Mucosa of rectum (tissue), 2 donors: ENCODE data around the gene ALG5.
A peak's percentile ranks its signal among the peaks of the same experiment; 100 is the strongest.

Source experiments
- H3K27ac ChIP-seq, 2 donors: one replicate each; pipeline ENCODE4 v1.7.0; 2013; ENCODE audit warnings: inconsistent platforms in 2 of 2, low read depth in 2 of 2, low read length in 2 of 2
- H3K27me3 ChIP-seq, 2 donors: one replicate each; pipeline ENCODE4 v1.7.0; 2013; ENCODE audit warnings: low read length in 2 of 2; ENCODE audit not compliant: control insufficient read depth in 2 of 2, insufficient read depth in 2 of 2
- H3K36me3 ChIP-seq, 2 donors: one replicate each; pipeline ENCODE4 v1.7.0; 2013; ENCODE audit warnings: low read length in 2 of 2; ENCODE audit not compliant: control insufficient read depth in 2 of 2, insufficient read depth in 2 of 2
- H3K4me1 ChIP-seq, 2 donors: one replicate each; pipeline ENCODE4 v1.7.0; 2013; ENCODE audit warnings: low read length in 2 of 2, mild to moderate bottlenecking in 1 of 2; ENCODE audit not compliant: control insufficient read depth in 2 of 2, insufficient read depth in 2 of 2
- H3K4me3 ChIP-seq, 2 donors: one replicate each; pipeline ENCODE4 v1.7.0; 2013; ENCODE audit warnings: low read length in 2 of 2
- H3K9ac ChIP-seq, 2 donors: one replicate each; pipeline ENCODE4 v1.7.0; 2013; ENCODE audit warnings: low read length in 2 of 2, low read depth in 1 of 2, mild to moderate bottlenecking in 1 of 2
- H3K9me3 ChIP-seq, 2 donors: one replicate each; pipeline ENCODE4 v1.7.0; 2013; ENCODE audit warnings: low read length in 2 of 2; ENCODE audit not compliant: control insufficient read depth in 2 of 2
- donor health status: healthy.
- donor health status: Normal muscosa, but diverticular disease.

The ALG5 gene

GRCh38 chr13:36907821-36908220 lies 91.3 kb downstream of the ALG5 start:
- Histone ChIP-seq H3K4me3 (no peak overlapping the region), H3K27me3 (no peaks in the 10 kb centered on the region), H3K9me3 (no peaks in the 10 kb centered on the region), H3K27ac (no peak overlapping the region), H3K36me3 (no peaks in the 10 kb centered on the region), H3K4me1 (no peaks in the 10 kb centered on the region), H3K9ac (no peak overlapping the region)

DNA sequence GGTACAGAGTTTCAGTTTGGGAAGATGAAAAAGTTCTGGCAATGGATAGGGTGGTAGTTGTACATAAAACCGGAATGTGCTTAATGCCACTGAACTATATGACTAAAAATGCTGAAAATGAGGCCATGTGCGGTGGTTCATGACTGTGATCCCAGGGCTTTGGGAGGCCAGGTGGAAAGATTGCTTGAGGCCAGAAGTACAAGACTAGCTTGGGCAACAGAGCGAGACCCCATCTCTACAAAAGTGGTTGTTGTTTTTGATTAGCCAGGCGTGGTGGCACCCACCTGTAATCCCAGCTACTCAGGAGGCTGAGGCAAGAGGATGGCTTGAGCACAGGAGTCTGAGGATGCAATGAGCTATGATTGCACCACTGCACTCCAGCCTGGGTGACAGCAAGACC lies 91.9 kb downstream of the ALG5 start:
- Histone ChIP-seq H3K4me1 (no peaks in the 10 kb centered on the region), H3K27me3 (no peaks in the 10 kb centered on the region), H3K4me3 (no peak overlapping the region), H3K27ac (no peak overlapping the region), H3K9me3 (no peaks in the 10 kb centered on the region), H3K9ac (no peak overlapping the region), H3K36me3 (no peaks in the 10 kb centered on the region)

DNA sequence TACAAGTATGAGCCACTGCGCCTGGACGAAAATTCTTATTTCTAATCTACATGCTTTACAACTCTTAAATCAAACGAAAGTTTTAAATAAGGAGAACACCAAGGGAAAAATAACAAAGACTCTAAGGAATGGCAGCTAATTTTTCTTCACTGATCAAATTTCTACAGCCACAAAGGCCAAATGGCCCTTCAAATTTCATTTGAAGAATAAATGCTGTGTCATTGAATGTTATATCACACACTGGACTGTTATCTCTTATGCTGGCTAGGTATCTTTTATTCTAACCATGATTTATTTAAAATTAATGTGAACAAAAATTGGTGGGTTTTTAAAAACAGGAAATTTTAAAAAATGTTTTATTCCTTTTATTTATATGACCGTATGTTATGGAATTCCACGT lies 93.2 kb downstream of the ALG5 start:
- H3K9ac ChIP-seq: no peak overlapping the region
- no peaks in the 10 kb centered on the region for H3K4me1 ChIP-seq
- no peak overlapping the region for H3K27ac ChIP-seq
- H3K27me3 ChIP-seq: no peaks in the 10 kb centered on the region
- no peak overlapping the region for H3K4me3 ChIP-seq
- no peaks in the 10 kb centered on the region for H3K9me3 ChIP-seq
- H3K36me3 ChIP-seq: no peaks in the 10 kb centered on the region

GRCh38 chr13:36903925-36904595 lies 95.1 kb downstream of the ALG5 start:
- Histone ChIP-seq H3K27me3 (no peaks in the 10 kb centered on the region), H3K9ac (no peak overlapping the region), H3K9me3 (no peaks in the 10 kb centered on the region), H3K4me3 (no peak overlapping the region), H3K4me1 (no peaks in the 10 kb centered on the region), H3K27ac (peak overlapping the region in 1 of 2 donors; percentile 38), H3K36me3 (peaks cover 0 to 4% of the 10 kb centered on the region in 2 donors)
